Esophagus squamous epithelium (tissue), 5 donors: ENCODE results near the gene QKI. TPM values are rescaled to one million over a fixed set of nuclear protein-coding genes. Genes with fewer than 3 reads are reported as not detected.

Source experiments
- DNase-seq: peaks from one replicate; lab custom pipeline; 2025; lab: John Stamatoyannopoulos, UW
- H3K27ac ChIP-seq, 4 donors: fragments of 200-600 bp; sonication (generic); one replicate each; pipeline ENCODE4 v1.5.1; 2016 to 2019; ENCODE audit warnings: mild to moderate bottlenecking in 1 of 4
- H3K27me3 ChIP-seq, 4 donors: fragments of 200-600 bp; sonication (generic); 1 replicate in 3 of 4; 2 replicates in 1 of 4; pipeline versions ENCODE4 v1.5.1 to v1.6.0; 2017 to 2021; ENCODE audit warnings: antibody characterized with exemption in 1 of 4
- H3K36me3 ChIP-seq, 3 donors: fragments of 200-600 bp; sonication (generic); one replicate each; pipeline ENCODE4 v1.5.1; 2016 to 2019
- H3K4me1 ChIP-seq, 3 donors: fragments of 200-600 bp; sonication (generic); one replicate each; pipeline ENCODE4 v1.5.1; 2017 to 2019
- H3K4me3 ChIP-seq, 4 donors: fragments of 200-600 bp; sonication (generic); 1 replicate in 3 of 4; 2 replicates in 1 of 4; pipeline ENCODE4 v1.5.1; 2016 to 2019; ENCODE audit warnings: mild to moderate bottlenecking in 2 of 4, moderate library complexity in 1 of 4
- H3K9me3 ChIP-seq, 3 donors: fragments of 200-600 bp; sonication (generic); one replicate each; pipeline ENCODE4 v1.5.1; 2016 to 2019
- POLR2A ChIP-seq, 4 donors: fragments of 450-650 bp; IDR thresholded peaks; one replicate each; pipeline ENCODE4 v1.6.1; 2017; ENCODE audit warnings: antibody characterized with exemption in 4 of 4, mild to moderate bottlenecking in 4 of 4, moderate library complexity in 3 of 4
- WGBS, 2 donors: methylation state at CpG; one replicate each; pipeline ENCODE4 v1.1.5; 2018; 5-methylcytosine and 5-hydroxymethylcytosine counted together
- intact Hi-C: fragments of 100-400 bp; cut with DNase I; formaldehyde crosslinking; loops from one replicate; pipeline ENCODE4 v1.15.0; 2022
- total RNA-seq, 4 donors: library from RNA; depleted of rRNA; stranded (reverse); fragments of >200 nt; gene quantifications; one replicate each; pipeline ENCODE4 v1.1.0, GENCODE V29; 2016
- TF ChIP-seq, protein P1 (sequence below), 6 experiments: fragments of 450-650 bp in 4 of 6; fragments of 200-600 bp in 2 of 6; sonication (generic) in 2 of 6; IDR thresholded peaks; one replicate each; pipeline ENCODE4 v1.5.1; 2016 to 2019; ENCODE audit warnings: antibody characterized with exemption in 6 of 6, mild to moderate bottlenecking in 4 of 6, moderate library complexity in 4 of 6
- donor health status: DM: yes; HTN: yes; CAD: no.

The QKI gene
- total RNA-seq, 4 donors from 2014 or later = 46.2 to 149 (median 65.4) TPM

DNA sequence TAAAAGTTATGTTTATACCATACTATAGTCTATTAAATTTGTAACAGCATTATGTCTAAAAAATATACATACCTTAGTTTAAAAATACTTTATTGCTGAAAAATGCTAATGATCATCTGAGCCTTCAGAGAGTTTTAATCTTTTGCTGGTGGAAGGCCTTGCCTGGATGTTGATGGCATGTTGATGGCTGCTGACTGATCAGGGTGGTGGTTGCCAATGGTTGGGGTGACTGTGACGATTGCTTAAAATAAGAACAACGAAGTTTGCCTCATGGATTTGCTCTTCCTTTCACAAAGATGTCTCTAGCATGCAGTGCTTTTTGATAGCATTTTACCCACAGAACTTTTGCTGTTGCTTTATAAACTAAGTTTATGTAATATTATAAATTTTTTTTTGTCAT is 68.6 kb downstream of the QKI start:
- H3K9me3 ChIP-seq = no peaks in the 10 kb centered on the region
- peaks cover 0 to 81% (median 0%) of the 10 kb centered on the region in 3 donors for H3K4me1 ChIP-seq
- no peak for DNase-seq
- intact Hi-C loops = no loop called here
- no peaks in the 10 kb centered on the region for H3K27me3 ChIP-seq
- no peak overlapping the region for H3K4me3 ChIP-seq
- WGBS, 2 donors = 92 to 96% methylated on average over 2 of the region's 2 CpGs
- peak overlapping the region in 1 of 4 donors; percentile 58 for H3K27ac ChIP-seq
- peaks cover 0 to 22% (median 0%) of the 10 kb centered on the region in 3 donors for H3K36me3 ChIP-seq
- TF ChIP-seq POLR2A (IDR thresholded peaks at IDR 0.05) = no peak
- TF ChIP-seq, protein P1, sequence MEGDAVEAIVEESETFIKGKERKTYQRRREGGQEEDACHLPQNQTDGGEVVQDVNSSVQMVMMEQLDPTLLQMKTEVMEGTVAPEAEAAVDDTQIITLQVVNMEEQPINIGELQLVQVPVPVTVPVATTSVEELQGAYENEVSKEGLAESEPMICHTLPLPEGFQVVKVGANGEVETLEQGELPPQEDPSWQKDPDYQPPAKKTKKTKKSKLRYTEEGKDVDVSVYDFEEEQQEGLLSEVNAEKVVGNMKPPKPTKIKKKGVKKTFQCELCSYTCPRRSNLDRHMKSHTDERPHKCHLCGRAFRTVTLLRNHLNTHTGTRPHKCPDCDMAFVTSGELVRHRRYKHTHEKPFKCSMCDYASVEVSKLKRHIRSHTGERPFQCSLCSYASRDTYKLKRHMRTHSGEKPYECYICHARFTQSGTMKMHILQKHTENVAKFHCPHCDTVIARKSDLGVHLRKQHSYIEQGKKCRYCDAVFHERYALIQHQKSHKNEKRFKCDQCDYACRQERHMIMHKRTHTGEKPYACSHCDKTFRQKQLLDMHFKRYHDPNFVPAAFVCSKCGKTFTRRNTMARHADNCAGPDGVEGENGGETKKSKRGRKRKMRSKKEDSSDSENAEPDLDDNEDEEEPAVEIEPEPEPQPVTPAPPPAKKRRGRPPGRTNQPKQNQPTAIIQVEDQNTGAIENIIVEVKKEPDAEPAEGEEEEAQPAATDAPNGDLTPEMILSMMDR (IDR thresholded peaks at IDR 0.05) = no peak

GRCh38 chr6:163485388-163485851 is 70.9 kb downstream of the QKI start:
- intact Hi-C loops = no loop called here

GRCh38 chr6:163486821-163487220 is 72.3 kb downstream of the QKI start:
- no peak overlapping the region for H3K27ac ChIP-seq
- H3K27me3 ChIP-seq = no peaks in the 10 kb centered on the region
- peaks cover 6 to 94% (median 12%) of the 10 kb centered on the region in 3 donors for H3K4me1 ChIP-seq
- intact Hi-C loops = no loop called here
- H3K4me3 ChIP-seq = no peak overlapping the region
- H3K36me3 ChIP-seq = peaks cover 0 to 5% (median 0%) of the 10 kb centered on the region in 3 donors
- DNase-seq = no peak
- no peaks in the 10 kb centered on the region for H3K9me3 ChIP-seq
- WGBS, 2 donors = 50 to 61% methylated on average over 3 of the region's 3 CpGs
- TF ChIP-seq, protein P1 (IDR thresholded peaks at IDR 0.05) = no peak
- no peak for TF ChIP-seq POLR2A (IDR thresholded peaks at IDR 0.05)

More at GRCh38 chr6:163485388-163485851, 70.9 kb downstream of the QKI start:
- no peaks in the 10 kb centered on the region for H3K27me3 ChIP-seq
- no peak for DNase-seq
- H3K27ac ChIP-seq = no peak overlapping the region
- H3K4me3 ChIP-seq = no peak overlapping the region
- WGBS, 2 donors = 94 to 96% methylated on average over 2 of the region's 2 CpGs
- TF ChIP-seq, protein P1 (IDR thresholded peaks at IDR 0.05) = no peak
- TF ChIP-seq POLR2A (IDR thresholded peaks at IDR 0.05) = no peak
- no peaks in the 10 kb centered on the region for H3K9me3 ChIP-seq
- peaks cover 0 to 94% (median 7%) of the 10 kb centered on the region in 3 donors for H3K4me1 ChIP-seq
- H3K36me3 ChIP-seq = peaks cover 0 to 5% (median 0%) of the 10 kb centered on the region in 3 donors

DNA sequence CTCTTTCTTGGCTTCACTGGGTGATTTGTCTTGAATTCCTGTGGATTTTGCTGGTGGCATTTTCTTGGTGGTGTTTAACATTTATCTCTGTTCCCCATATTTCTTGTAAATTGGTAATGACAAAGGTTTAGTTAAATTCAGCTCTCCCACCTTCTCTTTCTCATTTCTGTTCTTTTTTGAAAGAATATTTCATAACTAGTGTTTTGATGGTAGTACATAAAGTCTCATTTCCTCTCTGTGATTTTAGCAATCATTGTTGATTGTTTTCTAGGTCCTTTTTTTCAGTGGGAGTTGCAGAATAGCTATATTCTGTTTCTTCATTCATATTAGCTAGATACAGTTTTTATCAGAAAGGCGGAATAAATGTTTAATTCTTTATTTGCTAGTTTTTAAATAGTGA is 73.1 kb downstream of the QKI start:
- WGBS, 2 donors = 71 to 92% methylated on average over 1 of the region's 1 CpG

GRCh38 chr6:163489584-163489983 is 75.1 kb downstream of the QKI start:
- H3K27ac ChIP-seq = no peak overlapping the region
- intact Hi-C loops = no loop called here
- whole genome bisulfite sequencing, 2 donors = 94% methylated on average over 1 of the region's 1 CpG
- H3K4me1 ChIP-seq = peaks cover 6 to 70% (median 12%) of the 10 kb centered on the region in 3 donors
- TF ChIP-seq, protein P1 (IDR thresholded peaks at IDR 0.05) = no peak
- TF ChIP-seq POLR2A (IDR thresholded peaks at IDR 0.05) = no peak
- H3K4me3 ChIP-seq = no peak overlapping the region
- no peaks in the 10 kb centered on the region for H3K36me3 ChIP-seq
- H3K9me3 ChIP-seq = no peaks in the 10 kb centered on the region
- no peaks in the 10 kb centered on the region for H3K27me3 ChIP-seq
- no peak for DNase-seq

More for the DNA sequence above, 73.1 kb downstream of the QKI start:
- Histone ChIP-seq H3K9me3 (no peaks in the 10 kb centered on the region), H3K27ac (no peak overlapping the region), H3K4me3 (no peak overlapping the region), H3K4me1 (peaks cover 6 to 89% (median 12%) of the 10 kb centered on the region in 3 donors), H3K27me3 (no peaks in the 10 kb centered on the region), H3K36me3 (peaks cover 0 to 2% (median 0%) of the 10 kb centered on the region in 3 donors)
- intact Hi-C loops = no loop called here
- TF ChIP-seq, protein P1 (IDR thresholded peaks at IDR 0.05) = no peak
- TF ChIP-seq POLR2A (IDR thresholded peaks at IDR 0.05) = no peak
- no peak for DNase-seq
